GM21717 (cell line): Measurements from ENCODE around the gene MIA2.
"Not testable (repeated sequence)": the region's sequence is repeated elsewhere in the genome, so short reads cannot be mapped to it uniquely, and the experiment has no call there.

Source experiments
- ATAC-seq: cut with Tn5 transposase; IDR thresholded peaks from one replicate; pipeline ENCODE4 v1.9.1; 2021; ENCODE audit warnings: mild to moderate bottlenecking, moderate library complexity; ENCODE audit not compliant: unreplicated experiment

The MIA2 gene, protein sequence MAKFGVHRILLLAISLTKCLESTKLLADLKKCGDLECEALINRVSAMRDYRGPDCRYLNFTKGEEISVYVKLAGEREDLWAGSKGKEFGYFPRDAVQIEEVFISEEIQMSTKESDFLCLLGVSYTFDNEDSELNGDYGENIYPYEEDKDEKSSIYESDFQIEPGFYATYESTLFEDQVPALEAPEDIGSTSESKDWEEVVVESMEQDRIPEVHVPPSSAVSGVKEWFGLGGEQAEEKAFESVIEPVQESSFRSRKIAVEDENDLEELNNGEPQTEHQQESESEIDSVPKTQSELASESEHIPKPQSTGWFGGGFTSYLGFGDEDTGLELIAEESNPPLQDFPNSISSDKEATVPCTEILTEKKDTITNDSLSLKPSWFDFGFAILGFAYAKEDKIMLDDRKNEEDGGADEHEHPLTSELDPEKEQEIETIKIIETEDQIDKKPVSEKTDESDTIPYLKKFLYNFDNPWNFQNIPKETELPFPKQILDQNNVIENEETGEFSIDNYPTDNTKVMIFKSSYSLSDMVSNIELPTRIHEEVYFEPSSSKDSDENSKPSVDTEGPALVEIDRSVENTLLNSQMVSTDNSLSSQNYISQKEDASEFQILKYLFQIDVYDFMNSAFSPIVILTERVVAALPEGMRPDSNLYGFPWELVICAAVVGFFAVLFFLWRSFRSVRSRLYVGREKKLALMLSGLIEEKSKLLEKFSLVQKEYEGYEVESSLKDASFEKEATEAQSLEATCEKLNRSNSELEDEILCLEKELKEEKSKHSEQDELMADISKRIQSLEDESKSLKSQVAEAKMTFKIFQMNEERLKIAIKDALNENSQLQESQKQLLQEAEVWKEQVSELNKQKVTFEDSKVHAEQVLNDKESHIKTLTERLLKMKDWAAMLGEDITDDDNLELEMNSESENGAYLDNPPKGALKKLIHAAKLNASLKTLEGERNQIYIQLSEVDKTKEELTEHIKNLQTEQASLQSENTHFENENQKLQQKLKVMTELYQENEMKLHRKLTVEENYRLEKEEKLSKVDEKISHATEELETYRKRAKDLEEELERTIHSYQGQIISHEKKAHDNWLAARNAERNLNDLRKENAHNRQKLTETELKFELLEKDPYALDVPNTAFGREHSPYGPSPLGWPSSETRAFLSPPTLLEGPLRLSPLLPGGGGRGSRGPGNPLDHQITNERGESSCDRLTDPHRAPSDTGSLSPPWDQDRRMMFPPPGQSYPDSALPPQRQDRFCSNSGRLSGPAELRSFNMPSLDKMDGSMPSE (N-terminal part only)

GRCh38 chr14:39233680-39234326 lies at the start of gene MIA2:
TSS of gene MIA2 (plus strand) at chr14:39233915. CDS start at chr14:39234115, 200 bp downstream.
- ATAC-seq, result no peak

DNA sequence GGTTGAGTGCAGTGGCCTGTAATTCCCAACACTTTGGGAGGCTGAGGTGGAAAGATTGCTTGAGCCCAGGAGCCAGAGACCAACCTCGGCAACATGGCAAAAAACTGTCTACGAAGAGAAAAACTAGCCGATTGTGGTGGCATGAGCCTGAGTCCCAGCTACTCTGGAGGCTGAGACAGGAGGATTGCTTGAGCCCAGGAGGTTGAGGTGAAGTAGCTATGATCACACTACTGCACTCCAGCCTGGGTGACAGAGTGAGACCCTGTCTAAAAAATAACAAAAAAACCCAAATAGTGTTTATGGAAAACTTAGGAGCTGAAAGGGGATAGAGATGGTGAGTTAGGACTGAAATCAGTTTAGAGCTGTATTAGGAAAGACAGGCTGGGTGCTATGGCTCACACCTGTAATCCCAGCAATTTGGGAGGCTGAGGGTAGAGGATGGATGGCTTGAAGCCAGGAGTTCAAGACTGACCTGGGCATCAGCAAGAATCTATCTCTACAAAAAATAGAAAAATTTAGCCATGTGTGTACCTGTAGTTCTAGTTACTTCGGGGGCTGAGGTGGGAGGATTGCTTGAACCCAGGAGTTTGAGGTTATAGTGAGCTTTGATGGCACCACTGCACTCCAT lies 49.0 kb upstream of the MIA2 start:
- no peak for ATAC-seq

DNA sequence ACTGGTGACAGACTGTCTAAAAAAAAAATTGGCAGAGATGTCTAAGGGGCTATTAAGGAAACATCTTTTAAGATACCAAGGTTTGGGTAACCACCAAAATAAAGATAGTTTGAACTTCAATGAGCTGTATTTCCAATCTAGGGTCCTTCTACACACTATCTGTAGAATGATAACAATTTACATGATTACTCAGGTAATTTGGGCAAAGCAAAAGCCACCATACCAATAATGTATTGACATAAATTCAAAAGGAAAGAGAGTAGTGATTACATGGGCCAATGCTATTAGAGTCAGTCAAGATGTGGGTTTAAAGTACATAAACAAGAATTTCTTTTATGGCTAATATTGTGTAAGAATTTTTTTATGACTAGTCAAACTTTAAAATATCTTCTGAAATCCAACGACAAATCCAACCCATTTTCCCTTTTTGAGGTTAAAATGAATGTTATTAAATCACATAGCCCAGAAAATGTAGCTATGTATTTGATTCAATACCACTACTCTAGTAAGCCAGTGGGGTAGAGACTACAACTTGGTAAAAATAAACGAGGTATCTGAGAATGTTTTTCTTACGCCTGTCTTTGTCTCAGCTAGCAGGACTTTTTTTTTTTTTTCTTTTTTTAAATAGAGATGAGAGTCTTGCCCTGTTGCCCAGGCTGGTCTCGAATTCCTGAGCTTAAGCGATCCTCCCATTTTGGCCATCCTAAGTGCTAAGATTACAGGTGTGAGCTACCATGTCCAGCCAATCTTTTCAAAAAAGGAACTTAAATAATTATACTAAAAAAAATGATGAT lies 48.3 kb upstream of the MIA2 start:
- ATAC-seq, result no peak

GRCh38 chr14:39186941-39187525 lies 46.7 kb upstream of the MIA2 start:
- no peak for ATAC-seq

DNA sequence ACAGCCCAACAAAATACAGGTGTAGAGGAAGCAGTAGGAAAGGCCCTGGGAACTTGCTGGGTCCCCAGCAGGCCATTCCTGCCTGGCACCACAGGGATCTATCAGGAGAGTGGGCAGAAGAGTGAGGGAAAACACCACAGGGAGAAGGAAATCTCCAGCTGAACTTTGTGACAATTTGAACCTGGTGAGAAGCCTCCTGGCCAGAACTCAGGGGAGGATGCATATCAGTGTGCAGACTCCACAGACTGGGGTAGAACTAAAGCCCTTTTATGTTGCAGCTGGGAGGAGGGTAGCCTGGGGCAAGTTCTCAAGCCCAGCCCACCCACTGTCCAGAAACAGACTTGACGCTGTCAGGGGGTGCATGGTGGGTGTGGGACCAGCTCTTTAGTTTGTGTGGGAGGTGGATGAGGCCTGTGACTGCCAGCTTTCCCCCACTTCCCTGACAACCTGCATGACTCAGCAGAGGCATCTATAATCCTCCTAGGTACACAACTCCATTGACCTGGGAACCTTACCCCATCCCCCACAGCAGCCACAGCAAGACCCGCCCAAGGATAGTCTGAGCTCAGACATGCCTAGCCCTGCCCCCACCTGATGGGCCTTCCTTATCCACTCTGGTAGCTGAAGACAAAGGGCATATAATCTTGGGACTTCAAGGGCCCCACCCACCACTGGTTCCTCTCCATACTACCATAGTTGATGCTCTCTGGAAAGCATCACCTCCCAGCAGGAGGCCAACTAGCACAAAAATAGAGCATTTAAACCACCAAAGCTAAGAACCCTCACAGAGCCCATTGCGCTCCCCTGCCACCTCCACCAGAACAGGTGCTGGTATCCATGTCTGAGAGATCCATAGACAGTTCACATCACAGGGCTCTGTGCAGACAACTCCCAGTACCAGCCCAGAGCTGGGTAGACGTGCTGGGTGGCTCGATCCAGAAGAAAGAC lies 29.8 kb upstream of the MIA2 start:
- no peak for ATAC-seq

DNA sequence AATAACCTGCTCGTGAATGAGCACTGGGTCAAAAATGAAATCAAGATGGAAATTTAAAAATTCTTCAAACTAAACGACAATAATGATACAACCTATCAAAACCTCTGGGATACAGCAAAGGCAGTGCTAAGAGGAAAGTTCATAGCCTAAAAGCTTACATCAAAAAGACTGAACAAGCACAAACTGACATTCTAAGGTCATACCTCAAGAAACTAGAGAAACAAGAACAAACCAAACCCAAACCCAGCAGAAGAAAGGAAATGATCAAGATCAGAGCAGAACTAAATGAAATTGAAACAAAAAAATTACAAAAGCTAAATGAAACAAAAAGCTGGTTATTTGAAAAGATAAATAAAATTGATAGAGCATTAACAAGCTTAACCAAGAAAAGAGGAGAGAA lies 26.3 kb upstream of the MIA2 start:
- not testable (repeated sequence) for ATAC-seq

- no peak for ATAC-seq
These were observed 22.5 kb upstream of the MIA2 start for GRCh38 chr14:39211109-39211741.

DNA sequence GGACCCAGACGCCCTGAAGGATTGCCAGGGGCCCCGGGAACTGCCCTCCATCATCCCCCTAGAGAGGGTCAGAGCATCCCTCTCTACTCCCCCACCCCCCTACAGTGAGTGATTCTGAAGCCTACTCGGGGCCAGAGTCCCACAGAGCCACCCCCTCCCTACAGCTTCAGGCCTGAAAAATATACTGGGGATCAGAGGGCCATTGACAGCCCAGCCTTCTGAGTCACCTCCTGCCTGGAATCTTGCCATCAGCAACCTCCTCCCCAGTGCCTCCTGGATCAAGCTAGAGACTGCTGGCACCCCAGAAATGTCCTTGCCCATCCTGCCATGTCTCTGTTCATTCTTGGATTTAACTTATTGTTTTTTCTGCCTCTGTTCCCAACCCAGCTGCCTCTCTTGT lies 21.7 kb upstream of the MIA2 start:
- no peak for ATAC-seq

DNA sequence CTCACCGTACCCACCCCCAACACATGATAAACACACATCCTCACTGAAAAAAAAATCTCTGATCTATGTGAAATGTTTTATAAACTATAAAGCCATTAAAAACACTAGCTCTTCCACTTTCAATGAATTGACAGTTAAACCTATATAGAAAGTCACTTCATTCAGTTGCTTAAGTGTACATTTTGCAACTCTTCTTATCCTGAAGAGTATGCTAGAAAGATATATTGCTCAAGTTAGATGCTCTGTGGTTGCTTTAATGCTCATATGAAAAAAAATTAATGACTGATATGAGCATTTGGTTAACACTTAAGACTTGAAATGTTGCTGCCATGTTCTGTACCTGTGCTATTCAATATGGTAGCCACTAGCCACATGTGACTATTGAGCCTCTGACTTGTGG lies 21.0 kb upstream of the MIA2 start:
- ATAC-seq, result no peak

DNA sequence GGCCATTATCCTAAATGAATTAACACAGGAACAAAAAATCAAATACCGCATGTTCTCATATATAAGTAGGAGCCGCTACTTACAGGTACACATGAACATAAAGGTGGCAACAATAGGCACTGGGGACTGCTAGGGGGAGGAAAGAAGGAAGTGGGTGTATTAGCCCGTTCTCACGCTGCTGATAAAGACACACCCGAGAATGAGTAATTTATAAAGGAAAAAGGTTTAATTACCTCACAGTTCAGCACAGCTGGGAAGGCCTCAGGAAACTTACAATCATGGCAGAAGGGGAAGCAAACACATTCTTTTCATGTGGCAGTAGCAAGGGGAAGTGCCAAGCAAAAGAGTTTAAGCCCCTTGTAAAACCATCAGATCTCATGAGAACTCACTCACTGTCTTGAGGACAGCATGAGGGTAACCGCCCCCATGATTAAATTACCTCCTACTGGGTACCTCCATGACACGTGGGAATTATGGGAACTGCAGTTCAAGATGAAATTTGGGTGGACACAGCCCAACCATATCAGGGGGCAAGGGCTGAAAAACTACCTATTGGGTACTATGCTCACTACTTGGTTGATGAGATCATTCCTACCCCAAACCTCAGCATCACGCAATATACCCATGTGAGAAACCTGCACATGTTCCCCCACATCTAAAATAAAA lies 16.4 kb upstream of the MIA2 start:
- ATAC-seq, result no peak

DNA sequence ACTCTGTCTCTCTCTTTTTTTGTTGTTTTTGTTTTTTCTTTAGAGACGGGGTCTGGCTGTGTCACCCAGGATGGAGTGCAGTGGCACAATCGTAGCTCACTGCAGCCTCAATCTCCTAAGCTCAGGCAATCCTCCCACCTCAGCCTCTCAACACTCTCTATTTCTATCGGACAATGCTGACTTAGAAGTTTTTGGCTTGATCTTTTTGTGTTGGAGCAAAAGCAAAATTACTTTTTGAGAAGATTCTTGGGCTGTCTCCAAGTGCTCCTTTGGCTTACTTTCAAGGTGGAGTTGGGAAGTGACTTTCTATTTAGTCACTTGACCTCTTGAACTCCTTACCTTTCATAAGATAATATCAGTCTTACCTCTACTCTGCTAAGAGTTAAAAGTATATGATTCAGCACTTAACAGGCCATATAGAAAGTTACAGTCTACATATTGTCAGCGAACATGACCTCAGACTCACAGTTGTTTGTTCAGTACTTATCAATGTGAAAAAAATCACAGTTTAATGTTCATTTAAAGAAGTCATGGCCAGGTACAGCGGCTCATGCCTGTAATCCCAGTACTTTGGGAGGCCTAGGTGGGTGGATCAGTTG lies 15.4 kb upstream of the MIA2 start:
- ATAC-seq, result no peak

GRCh38 chr14:39219075-39219499 lies 14.6 kb upstream of the MIA2 start:
- no peak for ATAC-seq

- not testable (repeated sequence) for ATAC-seq
These were observed 13.2 kb upstream of the MIA2 start for GRCh38 chr14:39220473-39220872.

DNA sequence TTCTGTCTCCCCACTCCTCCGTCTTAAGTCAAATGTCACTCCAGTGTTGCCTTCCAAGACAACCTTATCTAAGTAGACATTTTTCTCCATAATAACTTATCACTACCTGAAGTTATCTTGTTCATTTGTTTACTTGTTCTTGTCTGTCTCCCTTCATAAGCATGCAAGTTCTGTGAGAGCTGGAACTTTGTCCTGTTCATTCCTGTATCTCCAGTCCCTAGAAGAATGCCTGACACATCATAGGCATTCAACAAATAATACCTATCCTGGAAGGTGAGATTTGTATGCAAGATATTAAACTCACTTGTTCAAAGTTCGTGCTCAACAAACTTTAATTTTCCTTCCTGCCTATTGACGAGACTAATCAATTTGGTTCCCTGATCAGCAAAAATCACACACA lies 5.7 kb upstream of the MIA2 start:
- no peak for ATAC-seq

DNA sequence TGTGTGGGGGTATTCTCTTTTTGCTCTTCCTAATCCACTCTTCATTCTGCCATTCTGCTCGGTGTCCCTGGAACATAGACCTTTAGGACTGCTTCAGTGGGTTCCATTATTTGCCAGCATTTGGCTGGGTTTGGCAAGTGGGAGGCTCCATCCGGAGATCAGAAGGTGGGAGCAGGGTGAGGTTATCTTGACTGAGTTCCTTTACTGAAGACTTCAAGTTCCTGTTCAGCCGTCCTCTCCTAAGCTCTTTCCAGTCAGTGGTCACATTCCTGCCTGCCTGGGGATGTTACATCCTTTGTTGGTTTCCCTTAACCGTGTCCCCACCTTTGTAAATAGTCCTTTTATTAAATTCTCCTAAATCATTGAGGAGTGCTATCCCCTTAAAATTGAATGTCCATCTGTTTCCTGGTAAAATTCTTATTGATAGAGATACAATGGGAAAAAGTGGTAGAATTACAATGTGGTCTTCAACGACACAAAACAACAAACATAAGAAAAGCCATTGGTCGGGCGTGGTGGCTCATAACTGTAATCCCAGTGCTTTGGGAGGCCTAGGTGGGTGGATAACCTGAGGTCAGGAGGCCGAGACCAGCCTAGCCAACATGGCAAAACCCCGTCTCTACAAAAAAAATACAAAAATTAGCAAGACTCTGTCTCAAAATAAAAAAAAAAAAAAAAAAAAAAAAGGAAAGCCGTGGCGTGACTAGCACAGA lies 5.0 kb upstream of the MIA2 start:
- ATAC-seq, result no peak

- ATAC-seq, result no peak
These were observed 4.5 kb upstream of the MIA2 start for GRCh38 chr14:39229222-39229543.
